Astrocyte of the spinal cord (primary cell): Measurements from ENCODE around the gene AP3D1.

Source experiments
- DNase-seq: peaks from one replicate; pipeline ENCODE4 v3.0.0; 2011; ENCODE audit warnings: low read depth, low spot score
- H3K4me3 ChIP-seq: 2 replicates; pipeline ENCODE4 v1.5.1; 2011; ENCODE audit warnings: low read depth, mild to moderate bottlenecking, low read length, moderate library complexity
- in situ Hi-C: cut with HindIII; loops from 2 replicates; pipeline ENCODE4 v1.10.0; 2017; ENCODE audit warnings: low sequenced_read_pairs
- TF ChIP-seq, protein P1 (sequence below): IDR thresholded peaks from 2 replicates; pipeline ENCODE4 v1.5.1; 2012; ENCODE audit warnings: low read depth, mild to moderate bottlenecking, low read length, inconsistent platforms

AP3D1 gene

GRCh38 chr19:2168619-2169424, 17.5 kb upstream of the AP3D1 start:
- peak; percentile 99 for DNase-seq
- no peak overlapping the region for H3K4me3 ChIP-seq
- TF ChIP-seq, protein P1, sequence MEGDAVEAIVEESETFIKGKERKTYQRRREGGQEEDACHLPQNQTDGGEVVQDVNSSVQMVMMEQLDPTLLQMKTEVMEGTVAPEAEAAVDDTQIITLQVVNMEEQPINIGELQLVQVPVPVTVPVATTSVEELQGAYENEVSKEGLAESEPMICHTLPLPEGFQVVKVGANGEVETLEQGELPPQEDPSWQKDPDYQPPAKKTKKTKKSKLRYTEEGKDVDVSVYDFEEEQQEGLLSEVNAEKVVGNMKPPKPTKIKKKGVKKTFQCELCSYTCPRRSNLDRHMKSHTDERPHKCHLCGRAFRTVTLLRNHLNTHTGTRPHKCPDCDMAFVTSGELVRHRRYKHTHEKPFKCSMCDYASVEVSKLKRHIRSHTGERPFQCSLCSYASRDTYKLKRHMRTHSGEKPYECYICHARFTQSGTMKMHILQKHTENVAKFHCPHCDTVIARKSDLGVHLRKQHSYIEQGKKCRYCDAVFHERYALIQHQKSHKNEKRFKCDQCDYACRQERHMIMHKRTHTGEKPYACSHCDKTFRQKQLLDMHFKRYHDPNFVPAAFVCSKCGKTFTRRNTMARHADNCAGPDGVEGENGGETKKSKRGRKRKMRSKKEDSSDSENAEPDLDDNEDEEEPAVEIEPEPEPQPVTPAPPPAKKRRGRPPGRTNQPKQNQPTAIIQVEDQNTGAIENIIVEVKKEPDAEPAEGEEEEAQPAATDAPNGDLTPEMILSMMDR = no peak
- in situ Hi-C loops = no loop called here

DNA sequence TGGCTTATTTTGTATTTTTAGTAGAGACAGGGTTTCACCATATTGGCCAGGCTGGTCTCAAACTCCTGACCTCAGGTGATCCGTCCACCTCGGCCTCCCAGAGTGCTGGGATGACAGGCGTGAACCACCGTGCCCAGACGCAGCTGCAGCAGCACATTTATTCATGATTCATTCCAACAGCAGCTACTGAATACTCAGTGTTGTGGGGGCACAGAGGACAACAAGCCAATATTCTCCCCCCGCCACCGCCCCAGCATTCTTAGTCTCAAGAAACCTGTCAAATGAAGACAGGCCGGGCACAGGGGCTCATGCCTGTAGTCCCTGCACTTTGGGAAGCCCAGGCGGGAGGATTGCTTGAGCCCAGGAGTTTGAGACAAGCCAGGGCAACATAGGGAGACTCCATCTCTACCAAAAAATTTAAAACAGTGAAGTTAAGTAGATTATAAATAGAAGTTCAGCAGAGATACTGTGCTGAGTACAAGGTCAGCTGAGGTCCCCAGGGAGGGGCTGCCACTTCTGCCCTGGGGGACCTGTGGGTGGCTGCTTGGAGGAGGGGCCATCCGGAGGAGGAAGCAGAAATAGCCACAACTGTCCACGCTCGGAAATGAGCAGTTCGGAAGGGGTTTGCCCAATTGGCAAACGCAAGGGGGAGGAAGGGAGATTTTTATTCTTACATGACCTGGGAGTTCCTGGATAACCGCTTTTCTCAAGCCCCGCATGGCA, 16.7 kb upstream of the AP3D1 start:
- TF ChIP-seq, protein P1 = no peak
- in situ Hi-C loops = no loop called here
- H3K4me3 ChIP-seq = no peak overlapping the region
- DNase-seq = peak; percentile 40

DNA sequence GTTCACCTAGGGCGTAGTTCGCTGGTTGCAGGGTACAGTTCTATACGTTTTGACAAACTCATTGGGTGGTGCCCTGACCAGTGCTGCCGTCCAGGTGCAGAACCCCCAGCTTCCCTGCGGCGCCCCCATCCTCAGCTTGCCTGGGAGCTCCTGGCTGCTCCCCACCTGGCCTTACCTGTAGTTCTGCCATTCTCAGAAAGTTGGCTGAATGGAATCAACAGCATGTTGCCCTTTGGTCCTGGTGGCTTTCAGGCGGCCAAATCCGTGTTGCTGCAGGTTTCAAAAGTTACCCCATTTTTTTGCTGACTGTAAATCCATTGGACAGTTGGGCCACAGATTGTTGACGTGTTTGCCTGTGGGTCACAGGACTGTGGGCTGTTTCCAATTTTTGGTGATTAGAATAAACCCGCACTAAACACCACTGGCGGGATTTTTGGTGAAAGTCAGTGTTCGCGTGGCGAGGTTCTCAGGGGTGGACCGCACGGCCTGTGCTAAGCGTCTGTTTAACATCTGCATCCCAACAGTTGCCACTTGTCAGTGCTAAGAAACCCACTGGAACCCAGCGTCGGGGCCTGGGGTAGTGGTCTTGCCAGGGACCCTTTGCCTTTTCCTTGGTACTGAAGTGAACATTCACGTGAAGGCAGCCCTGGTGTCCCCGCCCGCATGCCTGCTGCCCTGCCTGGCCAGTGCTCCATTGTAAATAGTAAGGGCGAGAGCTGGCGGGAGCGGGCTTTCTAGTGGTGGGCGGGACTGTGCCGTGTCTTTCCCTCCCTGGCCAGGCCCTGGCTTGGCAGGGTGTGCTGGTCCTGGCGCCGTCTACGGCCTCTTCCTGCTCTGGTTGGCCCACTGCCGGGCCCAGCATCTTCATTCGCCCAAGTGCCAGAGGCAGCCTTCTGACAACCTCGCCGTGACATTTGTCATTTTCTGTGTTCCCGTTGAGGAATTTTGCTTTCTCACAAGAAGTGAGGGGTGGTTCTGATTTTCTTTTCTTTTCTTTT, 15.7 kb upstream of the AP3D1 start:
- in situ Hi-C loops = no loop called here
- H3K4me3 ChIP-seq = no peak overlapping the region
- peak; percentile 62 for DNase-seq
- TF ChIP-seq, protein P1 = no peak

GRCh38 chr19:2164020-2164998, 12.9 kb upstream of the AP3D1 start:
- peak overlapping the region; percentile 79 for H3K4me3 ChIP-seq
- DNase-seq = no peak
- in situ Hi-C loops = no loop called here
- TF ChIP-seq, protein P1 = no peak

DNA sequence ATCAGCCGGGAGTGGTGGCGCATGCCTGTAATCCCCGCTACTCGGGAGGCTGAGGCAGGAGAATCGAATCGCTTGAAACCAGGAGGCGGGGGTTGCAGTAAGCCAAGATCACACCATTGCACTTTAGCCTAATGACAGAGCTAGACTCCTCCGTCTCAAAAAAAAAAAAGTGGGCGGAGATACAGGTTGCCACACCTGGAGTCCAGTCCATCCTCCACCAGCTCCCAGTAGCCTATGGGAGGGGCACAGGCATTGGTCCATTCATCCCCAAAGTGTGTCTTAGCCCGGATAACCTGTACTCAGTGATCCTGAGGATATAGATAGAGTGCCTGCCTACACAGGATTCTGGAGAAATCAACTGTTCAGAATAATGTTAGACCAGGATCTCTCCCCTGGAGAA, 9.0 kb upstream of the AP3D1 start:
- in situ Hi-C loops = no loop called here
- no peak for DNase-seq
- TF ChIP-seq, protein P1 = no peak
- H3K4me3 ChIP-seq = no peak overlapping the region
